GM18498 (cell line): ENCODE results near the gene PRG3.

Experiments used
- ATAC-seq: cut with Tn5 transposase; IDR thresholded peaks from one replicate; pipeline ENCODE4 v1.9.1; 2021; ENCODE audit warnings: mild to moderate bottlenecking, moderate library complexity; ENCODE audit not compliant: unreplicated experiment

The PRG3 gene

GRCh38 chr11:57391539-57391938 is 10.6 kb upstream of the PRG3 start:
- no peak for ATAC-seq

- ATAC-seq, result no peak
Observed at GRCh38 chr11:57391111-57391510, 10.2 kb upstream of the PRG3 start.

GRCh38 chr11:57390535-57390934 is 9.6 kb upstream of the PRG3 start, which contains the start of gene PRG2:
PRG2 (minus strand) TSS chr11:57390650; CDS start chr11:57389944, 706 bp downstream.
- no peak for ATAC-seq

GRCh38 chr11:57387289-57388030 is 6.5 kb upstream of the PRG3 start:
- no peak for ATAC-seq

- ATAC-seq, result no peak
Observed at GRCh38 chr11:57386178-57386940, 5.4 kb upstream of the PRG3 start.

GRCh38 chr11:57379732-57380131 is 1.2 kb downstream of the PRG3 start:
- ATAC-seq, result no peak

- ATAC-seq, result no peak
Observed at GRCh38 chr11:57378186-57378585, 2.8 kb downstream of the PRG3 start.

- no peak for ATAC-seq
Observed at GRCh38 chr11:57377107-57377506, 3.8 kb downstream of the PRG3 start.

GRCh38 chr11:57376095-57377090 is 4.6 kb downstream of the PRG3 start:
- no peak for ATAC-seq

- no peak for ATAC-seq
Observed at GRCh38 chr11:57375490-57375889, 5.5 kb downstream of the PRG3 start.

GRCh38 chr11:57374966-57375365 is 6.0 kb downstream of the PRG3 start:
- ATAC-seq, result no peak

GRCh38 chr11:57373146-57373545 is 7.8 kb downstream of the PRG3 start:
- ATAC-seq, result no peak

GRCh38 chr11:57370941-57371340 is 10.0 kb downstream of the PRG3 start:
- no peak for ATAC-seq

GRCh38 chr11:57370251-57370650 is 10.7 kb downstream of the PRG3 start:
- no peak for ATAC-seq

GRCh38 chr11:57368845-57369232 is 12.1 kb downstream of the PRG3 start:
- ATAC-seq, result no peak

- ATAC-seq, result no peak
Observed at GRCh38 chr11:57368106-57368844, 12.7 kb downstream of the PRG3 start.

- no peak for ATAC-seq
Observed at GRCh38 chr11:57364851-57365660, 15.9 kb downstream of the PRG3 start.

- ATAC-seq, result no peak
Observed at GRCh38 chr11:57363131-57364080, 17.5 kb downstream of the PRG3 start.
